PC-9 (cell line): ENCODE data around the gene OR51D1. TPM values are rescaled to one million over a fixed set of nuclear protein-coding genes. Genes with fewer than 3 reads are reported as not detected.

Experiments used
- BruUV-seq: library from RNA; stranded (reverse); fragments of 400-500 nt; replicated peaks from 2 replicates; lab custom pipeline; 2021; lab: Mats Ljungman, UMichigan
- CTCF ChIA-PET: fragments of 300-600 bp; sonication (Branson Sonifier 250); formaldehyde crosslinking; loops from one replicate; lab custom pipeline; 2022; ENCODE audit warnings: antibody characterized with exemption; lab: Charles Lee
- POLR2A ChIA-PET: fragments of 300-600 bp; sonication (Branson Sonifier 250); formaldehyde crosslinking; loops from one replicate; lab custom pipeline; 2022; ENCODE audit warnings: antibody characterized with exemption; ENCODE audit not compliant: unreplicated experiment; lab: Charles Lee
- DNase-seq, 2 experiments: peaks; one replicate each; pipeline versions ENCODE4 v3.0.0 to v3.0.0-alpha.2; 2015 to 2022; ENCODE audit warnings: mixed read lengths in 1 of 2
- H2AFZ ChIP-seq: fragments of 200-600 bp; sonication (generic); 2 replicates; pipeline ENCODE4 v1.8.1; 2017; ENCODE audit warnings: antibody characterized with exemption
- H3F3A ChIP-seq: fragments of 200-600 bp; sonication (generic); 2 replicates; pipeline ENCODE4 v1.8.1; 2017; ENCODE audit warnings: antibody characterized with exemption, mild to moderate bottlenecking, low read depth; ENCODE audit not compliant: insufficient read depth
- H3K27ac ChIP-seq: fragments of 200-600 bp; sonication (generic); 2 replicates; pipeline ENCODE4 v1.6.1; 2016; ENCODE audit warnings: mixed run types
- H3K27me3 ChIP-seq: fragments of 200-600 bp; sonication (generic); 2 replicates; pipeline ENCODE4 v1.6.1; 2016; ENCODE audit warnings: low read depth, mixed run types; ENCODE audit not compliant: insufficient read depth
- H3K36me3 ChIP-seq: fragments of 200-600 bp; sonication (generic); 2 replicates; pipeline ENCODE4 v1.6.1; 2016; ENCODE audit warnings: low read depth, mixed run types
- H3K4me1 ChIP-seq: fragments of 200-600 bp; sonication (generic); replicated peaks from 2 replicates; pipeline ENCODE4 v1.6.1; 2016; ENCODE audit warnings: mixed run types; ENCODE audit not compliant: insufficient read depth
- H3K4me2 ChIP-seq: fragments of 200-600 bp; sonication (generic); 2 replicates; pipeline ENCODE4 v1.6.1; 2017; ENCODE audit warnings: mixed run types
- H3K4me3 ChIP-seq: fragments of 200-600 bp; sonication (generic); 2 replicates; pipeline ENCODE4 v1.6.1; 2016; ENCODE audit warnings: mixed run types
- H3K79me2 ChIP-seq: fragments of 200-600 bp; sonication (generic); 2 replicates; pipeline ENCODE4 v1.6.1; 2017; ENCODE audit warnings: low read depth, mixed run types
- H3K9me2 ChIP-seq: fragments of 200-600 bp; sonication (generic); 2 replicates; pipeline ENCODE4 v1.8.1; 2017; ENCODE audit warnings: mild to moderate bottlenecking; ENCODE audit not compliant: insufficient read depth
- H3K9me3 ChIP-seq: fragments of 200-600 bp; sonication (generic); 2 replicates; pipeline ENCODE4 v1.8.1; 2016; ENCODE audit warnings: low read depth; ENCODE audit not compliant: insufficient read depth
- H4K20me1 ChIP-seq: fragments of 200-600 bp; sonication (generic); 2 replicates; pipeline ENCODE4 v1.8.1; 2017; ENCODE audit not compliant: insufficient read depth
- EZH2 ChIP-seq: fragments of 200-600 bp; sonication (generic); IDR thresholded peaks from 2 replicates; pipeline ENCODE4 v1.8.0; 2017; ENCODE audit warnings: antibody characterized with exemption, low read depth
- intact Hi-C: fragments of 100-400 bp; cut with micrococcal nuclease; formaldehyde crosslinking; loops from one replicate; pipeline ENCODE4 v1.10.0; 2022; ENCODE audit not compliant: unreplicated experiment
- total RNA-seq: library from RNA; stranded (reverse); gene quantifications from 2 replicates; pipeline ENCODE4 v1.2.3, GENCODE V29; 2021
- TF ChIP-seq, protein P1 (sequence below): fragments of 200-600 bp; sonication (generic); conservative IDR thresholded peaks from 2 replicates; pipeline ENCODE4 v1.6.1; 2017; ENCODE audit warnings: mixed run types, antibody characterized with exemption, mild to moderate bottlenecking, moderate library complexity

OR51D1 gene
- total RNA-seq, 1 experiment from 2014 or later, result not detected

DNA sequence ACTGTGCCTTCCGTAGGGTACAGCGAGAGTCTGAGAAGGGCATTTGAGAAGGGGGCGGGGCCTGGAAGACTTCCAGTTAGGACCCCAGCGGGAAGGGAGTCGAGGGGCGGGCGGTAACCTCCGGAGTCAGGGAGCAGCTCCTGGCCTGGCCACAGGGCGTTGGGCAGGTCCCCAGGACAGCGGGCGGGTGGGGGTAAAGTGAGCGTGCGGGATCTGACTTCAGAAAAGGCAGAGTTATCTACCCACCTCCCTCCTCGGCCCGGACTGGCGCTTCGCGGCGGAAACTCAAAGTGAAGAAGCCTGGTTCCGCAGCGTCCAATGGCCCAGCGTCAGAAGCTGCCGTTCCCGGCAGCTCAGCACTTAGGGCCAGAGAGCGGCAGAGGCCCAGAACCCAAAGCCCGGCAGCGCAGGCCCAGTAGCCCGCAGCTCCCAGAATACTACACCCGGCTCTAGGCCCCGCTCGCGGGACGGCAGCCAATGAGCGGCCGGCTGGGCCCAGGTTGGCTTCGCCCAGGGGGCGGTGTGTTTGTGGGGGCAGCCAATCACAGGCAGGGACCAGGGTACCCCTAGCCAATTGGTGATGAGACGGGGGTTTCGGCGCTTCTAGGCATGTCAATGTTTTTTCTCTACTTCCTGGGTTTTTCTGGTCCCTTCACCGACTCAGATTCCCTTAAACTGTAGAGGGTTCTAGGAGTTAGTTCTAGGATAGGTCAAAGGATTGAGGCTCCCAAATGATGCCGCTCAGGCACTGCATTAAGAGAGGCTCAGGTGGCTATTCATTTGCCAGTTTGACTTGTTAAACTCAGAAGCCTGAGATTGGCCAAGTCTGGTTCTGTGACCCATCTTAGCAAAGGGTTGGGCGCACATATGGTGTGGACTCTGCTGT is 29.3 kb upstream of the OR51D1 start, which contains the start of gene TRIM68:
TSS of gene TRIM68 (minus strand) at position 451 of the 886 bp plus-strand sequence. CDS start 2,727 bp downstream, outside the sequence.
- Histone ChIP-seq H3K4me2 (peak within 1 kb of the TSS; percentile 94), H2AFZ (peak within 1 kb of the TSS; percentile 88), H3K27me3 (no peaks in the 10 kb centered on the region), H3K27ac (no peak within 1 kb of the TSS), H3K79me2 (no peaks in the 10 kb centered on the region), H3K9me3 (no peaks in the 10 kb centered on the region), H3K4me1 (0 out of 2 replicates have a peak, but pooled peaks cover 4% of the 10 kb centered on the region), H3K4me3 (peak within 1 kb of the TSS; percentile 68), H4K20me1 (no peaks in the 10 kb centered on the region), H3K9me2 (no peaks in the 10 kb centered on the region), H3F3A (no peaks in the 10 kb centered on the region), H3K36me3 (no peaks in the 10 kb centered on the region)
- DNase-seq, result peak; percentile 78 to 90
- POLR2A ChIA-PET, result interaction anchor here (0.7 kb wide), 1 partner anchor 333 kb away, joined by 3 read pairs; no protein-coding TSS in a partner anchor
- TF ChIP-seq EZH2, result no peak
- TF ChIP-seq, protein P1, sequence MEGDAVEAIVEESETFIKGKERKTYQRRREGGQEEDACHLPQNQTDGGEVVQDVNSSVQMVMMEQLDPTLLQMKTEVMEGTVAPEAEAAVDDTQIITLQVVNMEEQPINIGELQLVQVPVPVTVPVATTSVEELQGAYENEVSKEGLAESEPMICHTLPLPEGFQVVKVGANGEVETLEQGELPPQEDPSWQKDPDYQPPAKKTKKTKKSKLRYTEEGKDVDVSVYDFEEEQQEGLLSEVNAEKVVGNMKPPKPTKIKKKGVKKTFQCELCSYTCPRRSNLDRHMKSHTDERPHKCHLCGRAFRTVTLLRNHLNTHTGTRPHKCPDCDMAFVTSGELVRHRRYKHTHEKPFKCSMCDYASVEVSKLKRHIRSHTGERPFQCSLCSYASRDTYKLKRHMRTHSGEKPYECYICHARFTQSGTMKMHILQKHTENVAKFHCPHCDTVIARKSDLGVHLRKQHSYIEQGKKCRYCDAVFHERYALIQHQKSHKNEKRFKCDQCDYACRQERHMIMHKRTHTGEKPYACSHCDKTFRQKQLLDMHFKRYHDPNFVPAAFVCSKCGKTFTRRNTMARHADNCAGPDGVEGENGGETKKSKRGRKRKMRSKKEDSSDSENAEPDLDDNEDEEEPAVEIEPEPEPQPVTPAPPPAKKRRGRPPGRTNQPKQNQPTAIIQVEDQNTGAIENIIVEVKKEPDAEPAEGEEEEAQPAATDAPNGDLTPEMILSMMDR, result no peak
- CTCF ChIA-PET, result no interaction called here
- intact Hi-C loops, result no loop called here
- BruUV-seq, result TSS peak; percentile 83

GRCh38 chr11:4610258-4610935 is 26.9 kb upstream of the OR51D1 start:
- BruUV-seq, result no TSS peak
- intact Hi-C loops, result no loop called here
- POLR2A ChIA-PET, result no interaction called here

GRCh38 chr11:4611986-4612385 is 25.3 kb upstream of the OR51D1 start:
- CTCF ChIA-PET, result no interaction called here
- no peak overlapping the region for H3K27ac ChIP-seq
- BruUV-seq, result no TSS peak
- H3K4me2 ChIP-seq, result no peak overlapping the region
- intact Hi-C loops, result no loop called here
- 0 out of 2 replicates have a peak, but pooled peaks cover 4% of the 10 kb centered on the region for H3K4me1 ChIP-seq
- H4K20me1 ChIP-seq, result no peaks in the 10 kb centered on the region
- no peak for DNase-seq
- no peaks in the 10 kb centered on the region for H3K9me2 ChIP-seq
- no peak overlapping the region for H2AFZ ChIP-seq
- no peaks in the 10 kb centered on the region for H3K9me3 ChIP-seq
- H3F3A ChIP-seq, result no peaks in the 10 kb centered on the region
- POLR2A ChIA-PET, result no interaction called here
- no peaks in the 10 kb centered on the region for H3K79me2 ChIP-seq
- no peaks in the 10 kb centered on the region for H3K36me3 ChIP-seq
- H3K27me3 ChIP-seq, result peaks cover 6% of the 10 kb centered on the region; the same call in 1 of the 2 replicates
- no peak overlapping the region for H3K4me3 ChIP-seq
- TF ChIP-seq, protein P1, result no peak
- TF ChIP-seq EZH2, result no peak

More at GRCh38 chr11:4610258-4610935, 26.9 kb upstream of the OR51D1 start:
- no peak for TF ChIP-seq EZH2
- TF ChIP-seq, protein P1, result no peak
- peak overlapping the region; percentile 54 for H3K4me2 ChIP-seq
- H3K27me3 ChIP-seq, result peaks cover 3% of the 10 kb centered on the region; the same call in 1 of the 2 replicates
- DNase-seq, result no peak
- H3K4me1 ChIP-seq, result 0 out of 2 replicates have a peak, but pooled peaks cover 4% of the 10 kb centered on the region
- no peaks in the 10 kb centered on the region for H3K9me3 ChIP-seq
- no peaks in the 10 kb centered on the region for H3K79me2 ChIP-seq
- H3F3A ChIP-seq, result no peaks in the 10 kb centered on the region
- H3K9me2 ChIP-seq, result no peaks in the 10 kb centered on the region
- CTCF ChIA-PET, result no interaction called here
- no peaks in the 10 kb centered on the region for H3K36me3 ChIP-seq
- H4K20me1 ChIP-seq, result no peaks in the 10 kb centered on the region
- no peak overlapping the region for H3K27ac ChIP-seq
- H2AFZ ChIP-seq, result peak overlapping the region; percentile 72
- H3K4me3 ChIP-seq, result no peak overlapping the region
